ENCODE measurements around the gene TPSAB1. TPM values are rescaled to one million over a fixed set of nuclear protein-coding genes. Genes with fewer than 3 reads are reported as not detected.

The TPSAB1 gene
- total RNA-seq, 1 donor = not detected

DNA sequence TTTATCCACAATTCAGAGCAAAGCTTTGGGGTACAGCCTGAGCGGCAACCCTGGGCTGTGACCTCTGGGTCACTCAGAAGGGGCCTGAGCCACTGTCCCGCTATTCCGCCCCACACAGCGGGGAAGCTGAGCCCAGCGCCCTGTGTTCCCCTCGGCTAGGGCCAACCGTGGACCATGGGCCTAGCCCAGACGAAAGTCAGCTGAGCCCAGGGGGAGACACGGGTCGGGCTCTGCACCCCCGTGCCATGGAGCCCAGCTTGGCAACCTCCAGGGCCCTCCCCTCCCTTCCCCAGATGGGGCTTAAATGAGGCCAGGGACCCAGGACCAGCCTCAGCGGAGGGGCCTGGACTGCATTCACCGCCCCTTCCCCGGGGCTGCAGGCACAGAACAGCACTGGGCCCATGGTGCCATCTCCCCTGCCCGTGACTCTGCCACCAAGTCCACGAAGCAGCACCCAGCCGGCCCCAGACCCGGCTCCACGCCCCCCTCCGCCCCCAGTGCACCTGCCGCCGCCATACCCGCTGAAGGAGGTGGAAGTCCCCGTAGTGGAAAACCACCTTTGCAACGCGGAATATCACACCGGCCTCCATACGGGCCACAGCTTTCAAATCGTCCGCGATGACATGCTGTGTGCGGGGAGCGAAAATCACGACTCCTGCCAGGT is 17.2 kb downstream of the TPSAB1 start:
- H3K27ac ChIP-seq (ENCODE audit: low read depth, low read length) = no peak overlapping the region
- H3K36me3 ChIP-seq (ENCODE audit: insufficient read depth, low read length) = no peaks in the 10 kb centered on the region
- TF ChIP-seq, protein P1, sequence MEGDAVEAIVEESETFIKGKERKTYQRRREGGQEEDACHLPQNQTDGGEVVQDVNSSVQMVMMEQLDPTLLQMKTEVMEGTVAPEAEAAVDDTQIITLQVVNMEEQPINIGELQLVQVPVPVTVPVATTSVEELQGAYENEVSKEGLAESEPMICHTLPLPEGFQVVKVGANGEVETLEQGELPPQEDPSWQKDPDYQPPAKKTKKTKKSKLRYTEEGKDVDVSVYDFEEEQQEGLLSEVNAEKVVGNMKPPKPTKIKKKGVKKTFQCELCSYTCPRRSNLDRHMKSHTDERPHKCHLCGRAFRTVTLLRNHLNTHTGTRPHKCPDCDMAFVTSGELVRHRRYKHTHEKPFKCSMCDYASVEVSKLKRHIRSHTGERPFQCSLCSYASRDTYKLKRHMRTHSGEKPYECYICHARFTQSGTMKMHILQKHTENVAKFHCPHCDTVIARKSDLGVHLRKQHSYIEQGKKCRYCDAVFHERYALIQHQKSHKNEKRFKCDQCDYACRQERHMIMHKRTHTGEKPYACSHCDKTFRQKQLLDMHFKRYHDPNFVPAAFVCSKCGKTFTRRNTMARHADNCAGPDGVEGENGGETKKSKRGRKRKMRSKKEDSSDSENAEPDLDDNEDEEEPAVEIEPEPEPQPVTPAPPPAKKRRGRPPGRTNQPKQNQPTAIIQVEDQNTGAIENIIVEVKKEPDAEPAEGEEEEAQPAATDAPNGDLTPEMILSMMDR (IDR thresholded peaks at IDR 0.05; ENCODE audit: extremely low read depth, low read depth, low read length) = no peak
- H3K4me3 ChIP-seq (ENCODE audit: insufficient read depth, low read length) = no peak overlapping the region
- H3K79me2 ChIP-seq (ENCODE audit: insufficient read depth, low read length) = no peaks in the 10 kb centered on the region
- no peaks in the 10 kb centered on the region for H3K4me1 ChIP-seq (ENCODE audit: insufficient read depth, low read length)
- H4K20me1 ChIP-seq (ENCODE audit: insufficient read depth, low read length) = no peaks in the 10 kb centered on the region
- H2AFZ ChIP-seq (ENCODE audit: low read length) = no peak overlapping the region
- H3K4me2 ChIP-seq (ENCODE audit: insufficient read depth, low read length) = no peak overlapping the region
- DNase-seq (ENCODE audit: insufficient read length, low spot score, missing footprints) = no peak
- peaks cover 29% of the 10 kb centered on the region for H3K27me3 ChIP-seq (ENCODE audit: insufficient read depth, low read length)
- no peaks in the 10 kb centered on the region for H3K9me3 ChIP-seq (ENCODE audit: low read depth, low read length)

DNA sequence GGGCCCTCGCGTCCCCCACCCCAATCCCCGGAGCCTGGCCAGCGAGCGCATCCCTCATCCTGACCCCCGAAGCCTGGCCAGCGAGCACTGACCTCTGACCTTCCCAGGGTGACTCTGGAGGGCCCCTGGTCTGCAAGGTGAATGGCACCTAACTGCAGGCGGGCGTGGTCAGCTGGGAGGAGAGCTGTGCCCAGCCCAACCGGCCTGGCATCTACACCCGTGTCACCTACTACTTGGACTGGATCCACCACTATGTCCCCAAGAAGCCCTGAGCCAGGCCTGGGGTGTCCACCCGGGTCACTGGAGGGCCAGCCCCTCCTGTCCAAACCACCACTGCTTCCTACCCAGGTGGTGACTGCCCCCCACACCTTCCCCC is 17.7 kb downstream of the TPSAB1 start:
- no peak overlapping the region for H3K4me3 ChIP-seq (ENCODE audit: insufficient read depth, low read length)
- no peaks in the 10 kb centered on the region for H3K4me1 ChIP-seq (ENCODE audit: insufficient read depth, low read length)
- no peak overlapping the region for H3K4me2 ChIP-seq (ENCODE audit: insufficient read depth, low read length)
- no peak overlapping the region for H3K27ac ChIP-seq (ENCODE audit: low read depth, low read length)
- H4K20me1 ChIP-seq (ENCODE audit: insufficient read depth, low read length) = no peaks in the 10 kb centered on the region
- no peak for DNase-seq (ENCODE audit: insufficient read length, low spot score, missing footprints)
- H2AFZ ChIP-seq (ENCODE audit: low read length) = no peak overlapping the region
- peaks cover 29% of the 10 kb centered on the region for H3K27me3 ChIP-seq (ENCODE audit: insufficient read depth, low read length)
- no peaks in the 10 kb centered on the region for H3K36me3 ChIP-seq (ENCODE audit: insufficient read depth, low read length)
- TF ChIP-seq, protein P1 (IDR thresholded peaks at IDR 0.05; ENCODE audit: extremely low read depth, low read depth, low read length) = no peak
- H3K79me2 ChIP-seq (ENCODE audit: insufficient read depth, low read length) = no peaks in the 10 kb centered on the region
- H3K9me3 ChIP-seq (ENCODE audit: low read depth, low read length) = no peaks in the 10 kb centered on the region

DNA sequence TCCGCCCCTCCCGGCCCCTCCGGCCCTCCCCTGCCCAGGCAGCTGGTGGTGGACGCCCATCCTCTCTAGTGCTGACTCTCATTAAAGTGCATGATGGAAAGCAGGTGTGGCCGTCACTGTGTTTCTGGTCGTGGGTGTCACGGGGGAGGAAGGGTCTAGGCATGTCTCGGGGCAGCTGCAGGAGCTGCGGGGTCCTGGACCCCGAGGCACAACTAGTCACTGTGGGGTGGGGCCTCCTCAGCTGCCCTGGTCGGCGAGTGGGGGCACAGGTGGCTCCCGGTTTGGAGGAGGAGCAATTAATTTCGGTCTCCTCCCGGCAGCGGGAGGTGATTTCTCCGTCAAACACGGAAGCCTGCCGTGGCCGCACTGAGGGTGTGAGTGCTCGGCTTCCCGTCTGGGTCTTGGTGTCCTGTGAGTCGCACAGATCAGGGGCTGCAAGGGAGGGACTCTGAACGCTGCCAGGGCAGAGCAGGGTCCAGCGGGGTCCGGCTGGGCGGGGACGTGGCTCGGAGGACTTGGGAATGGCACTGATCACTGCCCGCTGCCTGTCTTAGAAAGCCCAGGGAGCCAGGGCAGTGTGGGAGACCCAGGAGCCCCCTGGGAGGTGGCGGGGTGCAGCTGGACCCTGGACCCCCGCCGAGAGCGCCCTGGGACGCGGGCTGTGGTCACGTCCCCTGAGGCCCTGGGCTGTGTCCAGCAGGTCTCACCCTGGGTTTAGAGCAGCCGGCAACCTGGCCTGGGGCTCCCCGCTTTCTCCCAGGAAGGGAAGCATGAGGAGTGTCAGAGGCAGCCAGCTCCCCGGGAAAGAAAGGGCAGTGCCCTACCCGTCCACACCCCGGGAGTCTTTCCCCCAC is 18.6 kb downstream of the TPSAB1 start:
- Histone ChIP-seq H4K20me1 (ENCODE audit: insufficient read depth, low read length) (no peaks in the 10 kb centered on the region), H3K4me1 (ENCODE audit: insufficient read depth, low read length) (no peaks in the 10 kb centered on the region), H3K4me2 (ENCODE audit: insufficient read depth, low read length) (no peak overlapping the region), H3K27ac (ENCODE audit: low read depth, low read length) (no peak overlapping the region), H3K9me3 (ENCODE audit: low read depth, low read length) (no peaks in the 10 kb centered on the region), H2AFZ (ENCODE audit: low read length) (no peak overlapping the region), H3K4me3 (ENCODE audit: insufficient read depth, low read length) (no peak overlapping the region), H3K79me2 (ENCODE audit: insufficient read depth, low read length) (no peaks in the 10 kb centered on the region), H3K36me3 (ENCODE audit: insufficient read depth, low read length) (no peaks in the 10 kb centered on the region), H3K27me3 (ENCODE audit: insufficient read depth, low read length) (peaks cover 29% of the 10 kb centered on the region)
- TF ChIP-seq, protein P1 (IDR thresholded peaks at IDR 0.05; ENCODE audit: extremely low read depth, low read depth, low read length) = no peak
- peak; percentile 86 for DNase-seq (ENCODE audit: insufficient read length, low spot score, missing footprints)

GRCh38 chr16:1259760-1260068 is 19.2 kb downstream of the TPSAB1 start:
- no peak overlapping the region for H3K4me3 ChIP-seq (ENCODE audit: insufficient read depth, low read length)
- TF ChIP-seq, protein P1 (IDR thresholded peaks at IDR 0.05; ENCODE audit: extremely low read depth, low read depth, low read length) = no peak
- H3K9me3 ChIP-seq (ENCODE audit: low read depth, low read length) = no peaks in the 10 kb centered on the region
- peaks cover 29% of the 10 kb centered on the region for H3K27me3 ChIP-seq (ENCODE audit: insufficient read depth, low read length)
- H3K79me2 ChIP-seq (ENCODE audit: insufficient read depth, low read length) = no peaks in the 10 kb centered on the region
- H2AFZ ChIP-seq (ENCODE audit: low read length) = no peak overlapping the region
- H3K36me3 ChIP-seq (ENCODE audit: insufficient read depth, low read length) = no peaks in the 10 kb centered on the region
- no peak overlapping the region for H3K4me2 ChIP-seq (ENCODE audit: insufficient read depth, low read length)
- no peak for DNase-seq (ENCODE audit: insufficient read length, low spot score, missing footprints)
- no peak overlapping the region for H3K27ac ChIP-seq (ENCODE audit: low read depth, low read length)
- no peaks in the 10 kb centered on the region for H3K4me1 ChIP-seq (ENCODE audit: insufficient read depth, low read length)
- peaks cover 4% of the 10 kb centered on the region for H4K20me1 ChIP-seq (ENCODE audit: insufficient read depth, low read length)
